Cardiac muscle cell (in vitro differentiated cells and primary cell): ENCODE measurements around the gene RDX. TPM values are rescaled to one million over a fixed set of nuclear protein-coding genes. Genes with fewer than 3 reads are reported as not detected.
A peak's percentile ranks its signal among the peaks of the same experiment; 100 is the strongest.
"Not testable (repeated sequence)": the region's sequence is repeated elsewhere in the genome, so short reads cannot be mapped to it uniquely, and the experiment has no call there.

Source experiments
- DNase-seq, 2 donors: peaks; one replicate each; pipeline versions ENCODE4 v3.0.0 to v3.0.0-alpha.2; 2010 to 2017; ENCODE audit warnings: low read depth in 1 of 2, low spot score in 1 of 2
- H3K27ac ChIP-seq: fragments of 200-600 bp; sonication (generic); 2 replicates; pipeline ENCODE4 v1.5.1; 2016
- H3K27me3 ChIP-seq: fragments of 200-600 bp; sonication (generic); 2 replicates; pipeline ENCODE4 v1.6.0; 2016; ENCODE audit warnings: control low read depth
- H3K36me3 ChIP-seq: fragments of 200-600 bp; sonication (generic); 2 replicates; pipeline ENCODE4 v1.5.1; 2016; ENCODE audit warnings: control low read depth
- H3K4me1 ChIP-seq: fragments of 200-600 bp; sonication (generic); 2 replicates; pipeline ENCODE4 v1.8.1; 2017; ENCODE audit warnings: low read depth, mild to moderate bottlenecking, mixed run types
- H3K4me3 ChIP-seq: fragments of 200-600 bp; sonication (generic); 2 replicates; pipeline ENCODE4 v1.5.1; 2016; ENCODE audit warnings: mild to moderate bottlenecking
- H3K9me3 ChIP-seq: fragments of 200-600 bp; sonication (generic); 2 replicates; pipeline ENCODE4 v1.5.1; 2017; ENCODE audit warnings: low read depth, mild to moderate bottlenecking, control low read depth
- polyA plus RNA-seq: library from polyadenylated mRNA; unstranded; fragments of >200 nt; fragmentation: Nextera tagmentation; extraction: Ambion mirVana; gene quantifications from 2 replicates; pipeline ENCODE4 v1.2.1, GENCODE V29; 2016
- total RNA-seq: library from RNA; depleted of rRNA; stranded (reverse); fragments of >200 nt; gene quantifications from 2 replicates; pipeline ENCODE4 v1.2.3, GENCODE V29; 2016
- TF ChIP-seq, protein P1 (sequence below): IDR thresholded peaks from 2 replicates; pipeline ENCODE4 v1.5.1; 2012; ENCODE audit warnings: low read depth, mild to moderate bottlenecking, low read length

RDX gene
- total and polyA plus RNA-seq, 2 experiments from 2014 or later: 96.3 to 204 TPM

DNA sequence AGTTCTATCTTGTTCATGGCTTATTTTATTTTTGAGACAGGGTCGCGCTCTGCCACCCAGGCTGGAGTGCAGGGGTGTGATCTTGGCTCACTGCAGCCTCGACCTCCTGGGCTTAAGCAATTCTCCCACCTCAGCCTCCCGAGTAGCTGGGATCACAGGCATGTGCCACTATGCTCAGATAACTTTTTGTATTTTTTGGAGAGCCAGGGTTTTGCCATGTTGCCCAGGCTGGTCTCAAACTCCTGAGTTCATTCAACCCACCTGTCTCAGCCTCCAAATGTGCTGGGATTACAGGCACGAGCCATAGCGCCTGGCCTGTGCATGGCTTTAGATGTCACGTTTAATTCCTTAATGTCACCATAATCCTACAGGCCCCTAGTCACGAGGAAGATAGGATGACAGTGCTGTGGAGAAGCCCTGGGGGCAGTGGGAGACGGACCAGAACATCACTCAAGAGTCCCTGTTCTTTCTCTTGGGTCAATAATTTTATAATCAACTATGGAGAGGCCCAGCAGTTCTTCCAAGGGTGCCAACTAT is 99.5 kb downstream of the RDX start:
- TF ChIP-seq, protein P1, sequence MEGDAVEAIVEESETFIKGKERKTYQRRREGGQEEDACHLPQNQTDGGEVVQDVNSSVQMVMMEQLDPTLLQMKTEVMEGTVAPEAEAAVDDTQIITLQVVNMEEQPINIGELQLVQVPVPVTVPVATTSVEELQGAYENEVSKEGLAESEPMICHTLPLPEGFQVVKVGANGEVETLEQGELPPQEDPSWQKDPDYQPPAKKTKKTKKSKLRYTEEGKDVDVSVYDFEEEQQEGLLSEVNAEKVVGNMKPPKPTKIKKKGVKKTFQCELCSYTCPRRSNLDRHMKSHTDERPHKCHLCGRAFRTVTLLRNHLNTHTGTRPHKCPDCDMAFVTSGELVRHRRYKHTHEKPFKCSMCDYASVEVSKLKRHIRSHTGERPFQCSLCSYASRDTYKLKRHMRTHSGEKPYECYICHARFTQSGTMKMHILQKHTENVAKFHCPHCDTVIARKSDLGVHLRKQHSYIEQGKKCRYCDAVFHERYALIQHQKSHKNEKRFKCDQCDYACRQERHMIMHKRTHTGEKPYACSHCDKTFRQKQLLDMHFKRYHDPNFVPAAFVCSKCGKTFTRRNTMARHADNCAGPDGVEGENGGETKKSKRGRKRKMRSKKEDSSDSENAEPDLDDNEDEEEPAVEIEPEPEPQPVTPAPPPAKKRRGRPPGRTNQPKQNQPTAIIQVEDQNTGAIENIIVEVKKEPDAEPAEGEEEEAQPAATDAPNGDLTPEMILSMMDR: no peak
- H3K4me3 ChIP-seq: no peak overlapping the region
- H3K27me3 ChIP-seq: no peaks in the 10 kb centered on the region
- peaks cover 13% of the 10 kb centered on the region for H3K4me1 ChIP-seq
- no peaks in the 10 kb centered on the region for H3K36me3 ChIP-seq
- DNase-seq: no peak
- H3K9me3 ChIP-seq: no peaks in the 10 kb centered on the region
- H3K27ac ChIP-seq: no peak overlapping the region

DNA sequence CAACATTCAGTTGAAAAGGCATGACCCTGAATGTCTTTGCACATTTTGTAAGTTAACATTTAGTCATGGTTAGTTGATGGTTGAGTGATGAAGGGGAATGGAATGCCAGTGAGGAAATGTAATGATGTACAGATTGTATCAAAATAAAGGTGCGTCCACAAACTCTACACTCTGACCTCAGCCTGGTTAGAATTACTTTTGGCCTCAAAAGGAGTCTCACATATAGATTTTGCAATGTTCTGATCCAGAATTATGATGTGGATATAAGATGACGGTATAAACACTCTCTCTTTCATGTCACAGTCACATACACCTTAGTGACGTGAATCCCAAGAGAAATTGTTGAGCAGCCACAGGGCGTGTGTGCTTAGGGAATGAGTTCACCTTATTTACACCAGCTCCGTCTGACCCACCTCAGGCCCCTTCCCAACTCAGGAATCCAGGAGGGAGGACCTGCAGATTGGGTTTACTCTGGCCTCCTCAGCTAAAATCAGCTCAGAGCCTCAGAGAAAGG is 100.1 kb downstream of the RDX start:
- TF ChIP-seq, protein P1: no peak
- no peak overlapping the region for H3K27ac ChIP-seq
- peaks cover 13% of the 10 kb centered on the region for H3K4me1 ChIP-seq
- no peaks in the 10 kb centered on the region for H3K27me3 ChIP-seq
- peak in 1 of 2 donors; percentile 79 for DNase-seq
- H3K4me3 ChIP-seq: no peak overlapping the region
- H3K36me3 ChIP-seq: no peaks in the 10 kb centered on the region
- H3K9me3 ChIP-seq: no peaks in the 10 kb centered on the region

DNA sequence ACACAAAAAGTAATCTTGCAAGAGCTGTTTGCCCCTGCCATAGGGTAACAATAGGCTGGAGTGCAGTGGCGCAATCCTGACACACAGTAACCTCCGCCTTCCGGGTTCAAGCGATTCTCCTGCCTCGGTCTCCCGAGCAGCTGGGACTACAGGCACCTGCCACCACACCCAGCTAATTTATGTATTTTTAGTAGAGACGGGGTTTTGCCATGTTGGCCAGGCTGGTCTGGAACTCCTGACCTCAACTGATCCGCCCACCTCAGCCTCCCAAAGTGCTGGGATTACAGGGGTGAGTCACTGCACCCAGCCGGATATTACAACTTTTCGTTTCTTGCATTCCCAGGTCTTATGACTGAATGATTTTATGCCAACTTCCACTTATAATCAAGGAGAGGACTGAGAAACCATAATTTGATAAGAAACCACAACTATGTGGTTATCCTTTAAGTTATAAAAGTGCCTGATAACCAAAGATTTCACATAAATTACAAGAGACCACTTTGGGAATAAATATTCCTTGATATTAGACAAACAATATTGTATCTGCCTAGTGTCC is 102.1 kb downstream of the RDX start:
- DNase-seq: peak in 1 of 2 donors; percentile 92
- not testable (repeated sequence) for H3K4me1 ChIP-seq, H3K36me3 ChIP-seq, H3K27me3 ChIP-seq, H3K27ac ChIP-seq, H3K4me3 ChIP-seq, H3K9me3 ChIP-seq

DNA sequence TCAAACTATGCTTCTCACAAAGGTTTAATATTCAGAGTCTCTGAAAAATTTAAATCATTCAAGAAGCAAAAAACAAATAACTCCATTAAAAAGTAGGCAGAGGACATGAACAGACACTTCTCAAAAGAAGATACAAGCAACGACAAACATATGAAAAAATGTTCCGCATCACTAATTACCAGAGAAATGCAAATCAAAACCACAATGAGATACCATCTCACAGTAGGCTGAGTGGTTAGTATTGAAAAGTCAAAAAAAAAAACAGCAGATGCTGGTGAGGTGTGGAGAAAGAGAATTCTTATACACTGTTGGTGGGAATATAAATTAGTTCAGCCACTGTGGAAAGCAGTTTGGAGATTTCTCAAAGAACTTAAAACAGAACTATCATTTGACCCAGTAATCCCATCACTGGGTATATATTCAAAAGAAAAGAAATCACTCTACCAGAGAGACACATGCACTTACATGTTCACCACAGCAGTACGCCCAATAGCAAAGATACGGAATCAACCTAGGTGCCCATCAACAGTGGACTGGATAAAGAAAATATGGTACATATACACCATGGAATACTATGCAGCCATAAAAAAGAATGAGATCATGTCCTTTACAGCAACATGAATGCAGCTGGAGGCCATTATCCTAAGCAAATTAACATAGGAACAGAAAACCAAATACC is 103.7 kb downstream of the RDX start:
- H3K9me3 ChIP-seq, H3K4me1 ChIP-seq, H3K36me3 ChIP-seq, H3K4me3 ChIP-seq, H3K27me3 ChIP-seq, H3K27ac ChIP-seq, DNase-seq: not testable (repeated sequence)

DNA sequence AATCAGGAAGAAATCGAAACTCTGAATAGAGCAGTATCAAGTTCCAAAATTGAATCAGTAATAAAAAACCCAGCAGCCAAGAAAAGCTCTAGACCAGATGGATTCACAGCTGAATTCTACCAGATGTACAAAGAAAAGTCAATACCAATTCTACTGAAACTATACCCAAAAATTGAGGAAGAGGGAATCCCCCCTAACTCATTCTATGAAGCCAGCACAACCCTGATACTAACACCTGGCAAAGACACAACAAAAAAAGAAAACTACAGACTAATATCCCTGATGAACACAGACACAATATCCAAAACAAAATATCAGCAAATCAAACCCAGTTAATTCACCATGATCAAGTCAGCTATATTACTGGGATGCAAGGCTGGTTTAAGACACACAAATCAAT is 105.5 kb downstream of the RDX start:
- H3K27me3 ChIP-seq: no peaks in the 10 kb centered on the region
- no peak for DNase-seq
- TF ChIP-seq, protein P1: no peak
- no peaks in the 10 kb centered on the region for H3K36me3 ChIP-seq
- H3K9me3 ChIP-seq: no peaks in the 10 kb centered on the region
- no peak overlapping the region for H3K4me3 ChIP-seq
- H3K4me1 ChIP-seq: no peaks in the 10 kb centered on the region
- no peak overlapping the region for H3K27ac ChIP-seq

DNA sequence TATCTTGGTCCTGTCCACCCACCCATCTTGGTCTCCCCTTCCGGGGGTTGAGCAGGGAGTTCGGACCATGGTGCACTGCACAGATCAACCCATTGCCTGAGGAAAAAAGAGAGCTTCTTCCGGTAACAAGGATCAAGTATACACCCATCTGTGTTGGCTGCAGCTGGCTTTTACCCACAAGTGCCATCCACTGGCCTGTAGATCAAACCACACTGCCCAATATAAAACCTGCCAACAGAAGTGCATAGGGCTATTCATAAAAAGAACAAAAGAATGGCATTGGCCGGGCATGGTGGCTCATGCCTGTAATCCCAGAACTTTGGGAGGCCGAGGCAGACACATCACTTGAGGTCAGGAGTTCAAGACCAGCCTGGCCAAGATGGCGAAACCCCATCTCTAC is 108.7 kb downstream of the RDX start:
- Histone ChIP-seq H3K27me3 (no peaks in the 10 kb centered on the region), H3K4me3 (no peak overlapping the region), H3K27ac (no peak overlapping the region), H3K9me3 (no peaks in the 10 kb centered on the region), H3K4me1 (no peaks in the 10 kb centered on the region), H3K36me3 (no peaks in the 10 kb centered on the region)
- DNase-seq: no peak
- TF ChIP-seq, protein P1: no peak
